Measurements from ENCODE around the gene EXTL1. TPM values are rescaled to one million over a fixed set of nuclear protein-coding genes. Genes with fewer than 3 reads are reported as not detected.

Gene EXTL1
- total RNA-seq, 1 experiment from 2014 or later = 0.15 TPM

- H3K36me3 ChIP-seq (ENCODE audit: control insufficient read depth in 1 of 2, insufficient read depth in 2 of 2, low read length in 2 of 2) = no peaks in the 10 kb centered on the region
- peak overlapping the region; percentile 43; the same call in 1 of the 2 replicates for H3K4me2 ChIP-seq (ENCODE audit: low read length)
- ChIA-PET RAD21 (ENCODE audit: low non-redundant PET in 1 of 2, low total read pairs in 2 of 2, uncharacterized antibody in 2 of 2, unreplicated experiment in 2 of 2) (no interaction called here), POLR2A (interaction anchor here (1.1 kb wide), 1 partner anchor 49 kb away, joined by 3 read pairs; no protein-coding TSS in a partner anchor), CTCF (interaction anchor here (1.1 kb wide), 1 partner anchor 333 kb away, joined by 3 read pairs; no protein-coding TSS in a partner anchor)
- TF ChIP-seq ZNF274 (IDR thresholded peaks at IDR 0.05; ENCODE audit: low read depth, low read length) = no peak
- TF ChIP-seq CBX3 (IDR thresholded peaks at IDR 0.05; ENCODE audit: low read depth) = no peak
- TF ChIP-seq JUND (IDR thresholded peaks at IDR 0.05) = no peak
- no peak for DNase-seq (ENCODE audit: low read depth, low spot score)
- intact Hi-C loops (cut with micrococcal nuclease) = no loop called here
- no peak overlapping the region for H3K4me3 ChIP-seq (replicated peaks in 1 of 2; ENCODE audit: low read depth in 1 of 2, low read length in 2 of 2)
- H3K9me2 ChIP-seq (ENCODE audit: insufficient read depth) = no peaks in the 10 kb centered on the region
- no peaks in the 10 kb centered on the region for H3K27me3 ChIP-seq (ENCODE audit: insufficient read depth, low read length)
- ATAC-seq = no peak
- no peak overlapping the region for H3K9ac ChIP-seq (ENCODE audit: low read length)
- peaks cover 1 to 38% of the 10 kb centered on the region in 2 experiments; a peak in 2 of 4 replicates for H3K4me1 ChIP-seq (ENCODE audit: control insufficient read depth in 1 of 2, insufficient read depth in 2 of 2, low read length in 2 of 2)
- no peaks in the 10 kb centered on the region for H3K9me3 ChIP-seq (ENCODE audit: control insufficient read depth in 1 of 2, insufficient read depth in 1 of 2, low read depth in 1 of 2, low read length in 2 of 2)
- no peak overlapping the region for H3K27ac ChIP-seq (ENCODE audit: low read depth, low read length)
- no peaks in the 10 kb centered on the region for H4K20me1 ChIP-seq (ENCODE audit: insufficient read depth)
- H2AFZ ChIP-seq (ENCODE audit: low read depth, low read length, poor library complexity, severe bottlenecking) = no peak overlapping the region
- BruUV-seq (replicated peaks) = no TSS peak
- H3K79me2 ChIP-seq (ENCODE audit: insufficient read depth, low read length) = no peaks in the 10 kb centered on the region
Observed at GRCh38 chr1:26084091-26084561, 62.6 kb downstream of the EXTL1 start.

- H3K9me2 ChIP-seq (ENCODE audit: insufficient read depth) = no peaks in the 10 kb centered on the region
- ChIA-PET RAD21 (ENCODE audit: low non-redundant PET in 1 of 2, low total read pairs in 2 of 2, uncharacterized antibody in 2 of 2, unreplicated experiment in 2 of 2) (no interaction called here), CTCF (interaction anchor here (1.1 kb wide), 1 partner anchor 332 kb away, joined by 3 read pairs; no protein-coding TSS in a partner anchor), POLR2A (no interaction called here)
- no peaks in the 10 kb centered on the region for H3K36me3 ChIP-seq (ENCODE audit: control insufficient read depth in 1 of 2, insufficient read depth in 2 of 2, low read length in 2 of 2)
- no peaks in the 10 kb centered on the region for H3K79me2 ChIP-seq (ENCODE audit: insufficient read depth, low read length)
- H3K27ac ChIP-seq (ENCODE audit: low read depth, low read length) = no peak overlapping the region
- no peak for ATAC-seq
- H4K20me1 ChIP-seq (ENCODE audit: insufficient read depth) = no peaks in the 10 kb centered on the region
- H3K4me2 ChIP-seq (ENCODE audit: low read length) = no peak overlapping the region
- H3K27me3 ChIP-seq (ENCODE audit: insufficient read depth, low read length) = no peaks in the 10 kb centered on the region
- H3K9me3 ChIP-seq (ENCODE audit: control insufficient read depth in 1 of 2, insufficient read depth in 1 of 2, low read depth in 1 of 2, low read length in 2 of 2) = no peaks in the 10 kb centered on the region
- no TSS peak for BruUV-seq (replicated peaks)
- H2AFZ ChIP-seq (ENCODE audit: low read depth, low read length, poor library complexity, severe bottlenecking) = no peak overlapping the region
- intact Hi-C loops (cut with micrococcal nuclease) = no loop called here
- no peak overlapping the region for H3K4me3 ChIP-seq (replicated peaks in 1 of 2; ENCODE audit: low read depth in 1 of 2, low read length in 2 of 2)
- no peak for DNase-seq (ENCODE audit: low read depth, low spot score)
- H3K4me1 ChIP-seq (ENCODE audit: control insufficient read depth in 1 of 2, insufficient read depth in 2 of 2, low read length in 2 of 2) = peaks cover 0 to 34% of the 10 kb centered on the region in 2 experiments; a peak in 2 of 4 replicates
- H3K9ac ChIP-seq (ENCODE audit: low read length) = no peak overlapping the region
- no peak for TF ChIP-seq POLR2AphosphoS5 (IDR thresholded peaks at IDR 0.05; ENCODE audit: low read depth, low read length)
- TF ChIP-seq FOSL1 (IDR thresholded peaks at IDR 0.05; ENCODE audit: low read depth) = no peak
- no peak for TF ChIP-seq ZBTB33 (IDR thresholded peaks at IDR 0.05; ENCODE audit: extremely low read depth, insufficient replicate concordance, low read length)
- TF ChIP-seq EZH2phosphoT487 (IDR thresholded peaks at IDR 0.05; ENCODE audit: borderline replicate concordance) = no peak
- TF ChIP-seq YY1 (IDR thresholded peaks at IDR 0.05; ENCODE audit: extremely low read depth, insufficient replicate concordance, low read depth, low read length) = no peak
- no peak for TF ChIP-seq ATF3 (IDR thresholded peaks at IDR 0.05)
- TF ChIP-seq SIN3A (IDR thresholded peaks at IDR 0.05; ENCODE audit: low read depth) = no peak
Observed at GRCh38 chr1:26084844-26085243, 63.3 kb downstream of the EXTL1 start.
